ENCODE results near the gene MEFV.

MEFV gene

DNA sequence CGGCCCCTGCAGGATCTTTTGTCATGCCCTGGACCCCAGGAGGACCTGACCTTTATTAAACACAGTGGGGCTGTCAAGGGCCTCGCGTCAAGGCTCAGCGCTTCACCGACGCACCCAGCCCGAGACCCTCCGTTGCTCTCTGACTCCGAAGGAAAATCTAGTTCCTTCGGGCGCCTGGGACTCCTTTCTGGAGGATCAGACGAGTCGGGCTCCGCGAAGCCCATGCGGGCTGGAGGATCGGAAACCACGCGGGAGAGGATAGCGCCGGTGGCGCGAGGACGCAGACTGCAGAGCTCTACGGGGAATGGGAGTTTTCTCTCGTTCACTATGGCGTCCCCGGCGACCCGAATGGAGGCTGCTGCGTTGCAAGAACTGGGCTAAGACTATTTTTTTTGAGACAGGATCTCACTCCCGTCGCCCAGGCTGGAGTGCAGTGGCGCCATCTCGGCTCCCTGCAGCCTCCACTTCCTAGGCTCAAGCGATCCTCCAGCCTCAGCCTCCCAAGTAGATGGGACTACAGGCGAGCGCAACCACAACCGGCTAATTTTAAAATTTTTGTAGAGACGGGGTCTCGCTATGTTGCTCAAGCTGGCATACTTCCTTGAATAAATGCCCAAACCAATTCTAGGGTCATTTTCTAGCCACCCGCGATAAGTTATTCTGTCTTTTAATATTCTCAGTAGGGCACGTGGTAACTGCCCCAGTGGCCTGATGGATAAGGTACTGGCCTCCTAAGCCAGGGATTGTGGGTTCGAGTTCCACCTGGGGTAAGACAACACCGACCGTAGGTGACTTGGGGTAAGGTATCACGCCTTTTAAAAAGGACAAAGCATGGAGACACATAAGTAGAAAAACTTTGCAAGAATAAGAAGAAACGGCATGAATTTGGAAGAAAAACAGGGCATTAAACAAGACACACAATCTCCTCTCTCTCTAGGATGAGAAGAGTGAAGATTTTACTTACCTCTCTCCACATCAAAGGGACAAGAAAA lies 62.9 kb downstream of the MEFV start:
- TF ChIP-seq CTCF (IDR thresholded peaks at IDR 0.05; ENCODE audit: borderline replicate concordance, control extremely low read depth, extremely low read depth, insufficient read depth, missing control alignments): no peak
- no peak for DNase-seq (ENCODE audit: low spot score)
- in situ Hi-C loops (cut with MboI; ENCODE audit: low sequenced_read_pairs, unreplicated experiment): no loop called here

DNA sequence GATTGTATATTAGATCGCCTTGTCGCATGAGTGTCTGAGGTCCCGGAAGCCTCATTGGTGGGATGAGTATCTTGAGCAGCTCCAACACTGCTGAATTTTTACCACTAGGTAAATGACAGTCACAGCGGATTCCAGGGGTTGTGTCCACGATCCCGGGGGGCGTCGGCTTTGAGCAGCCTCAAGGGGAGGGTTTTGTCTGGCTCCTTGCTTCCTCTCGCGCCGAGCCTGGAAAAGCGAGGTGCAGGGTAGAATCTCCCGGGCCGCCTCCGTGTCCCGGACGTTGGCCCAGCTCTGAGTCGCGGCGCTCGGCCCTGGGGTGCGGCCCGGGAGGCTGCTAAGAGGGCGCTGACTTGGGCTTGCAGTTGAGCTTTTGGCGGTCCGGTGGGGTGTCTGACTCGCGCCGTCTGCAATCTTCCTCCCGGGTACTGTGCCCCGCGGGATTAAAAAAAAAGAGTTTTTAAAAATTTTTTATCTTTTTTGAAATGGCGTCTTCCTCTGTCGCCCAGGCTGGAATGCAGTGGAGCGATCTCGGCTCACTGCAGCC lies 63.9 kb downstream of the MEFV start:
- in situ Hi-C loops (cut with MboI; ENCODE audit: low sequenced_read_pairs, unreplicated experiment): no loop called here
- no peak for DNase-seq (ENCODE audit: low spot score)
- TF ChIP-seq CTCF (IDR thresholded peaks at IDR 0.05; ENCODE audit: borderline replicate concordance, control extremely low read depth, extremely low read depth, insufficient read depth, missing control alignments): no peak
